AG09309 (cell line): ENCODE measurements around the gene ELF4.
"Not testable (repeated sequence)": the region's sequence is repeated elsewhere in the genome, so short reads cannot be mapped to it uniquely, and the experiment has no call there.

ENCODE experiments used
- DNase-seq: peaks from one replicate; pipeline ENCODE4 v3.0.0-alpha.2; 2010; ENCODE audit warnings: low read depth
- H3K4me3 ChIP-seq: 2 replicates; pipeline ENCODE4 v1.5.1; 2011; ENCODE audit warnings: mild to moderate bottlenecking, low read depth, low read length, moderate library complexity; ENCODE audit not compliant: control insufficient read depth
- TF ChIP-seq, protein P1 (sequence below): IDR thresholded peaks from 2 replicates; pipeline ENCODE4 v1.5.1; 2011; ENCODE audit warnings: mild to moderate bottlenecking, low read depth, low read length, inconsistent platforms; ENCODE audit not compliant: insufficient read depth, control insufficient read depth; ENCODE audit errors: missing control alignments

ELF4 gene

DNA sequence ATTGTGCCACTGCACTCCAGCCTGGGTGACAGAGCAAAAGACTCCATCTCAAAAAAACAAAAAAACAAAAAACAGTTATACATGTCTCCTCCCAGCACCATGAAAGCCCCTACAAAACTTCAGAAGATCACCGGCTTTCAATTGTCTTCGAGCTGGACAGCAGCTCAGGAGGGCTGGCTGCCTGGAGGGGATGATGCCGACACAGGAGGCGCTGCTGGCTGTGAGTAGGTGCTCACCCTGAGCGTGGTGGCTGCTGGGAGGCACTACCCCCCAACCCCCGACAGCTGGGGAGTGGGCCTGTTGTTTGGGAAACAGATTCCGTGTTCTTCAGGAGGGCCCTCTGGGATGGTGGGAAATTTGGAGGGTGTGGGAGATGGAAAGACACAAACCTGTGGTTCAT lies 6.9 kb upstream of the ELF4 start:
- H3K4me3 ChIP-seq, result no peak overlapping the region
- TF ChIP-seq, protein P1, sequence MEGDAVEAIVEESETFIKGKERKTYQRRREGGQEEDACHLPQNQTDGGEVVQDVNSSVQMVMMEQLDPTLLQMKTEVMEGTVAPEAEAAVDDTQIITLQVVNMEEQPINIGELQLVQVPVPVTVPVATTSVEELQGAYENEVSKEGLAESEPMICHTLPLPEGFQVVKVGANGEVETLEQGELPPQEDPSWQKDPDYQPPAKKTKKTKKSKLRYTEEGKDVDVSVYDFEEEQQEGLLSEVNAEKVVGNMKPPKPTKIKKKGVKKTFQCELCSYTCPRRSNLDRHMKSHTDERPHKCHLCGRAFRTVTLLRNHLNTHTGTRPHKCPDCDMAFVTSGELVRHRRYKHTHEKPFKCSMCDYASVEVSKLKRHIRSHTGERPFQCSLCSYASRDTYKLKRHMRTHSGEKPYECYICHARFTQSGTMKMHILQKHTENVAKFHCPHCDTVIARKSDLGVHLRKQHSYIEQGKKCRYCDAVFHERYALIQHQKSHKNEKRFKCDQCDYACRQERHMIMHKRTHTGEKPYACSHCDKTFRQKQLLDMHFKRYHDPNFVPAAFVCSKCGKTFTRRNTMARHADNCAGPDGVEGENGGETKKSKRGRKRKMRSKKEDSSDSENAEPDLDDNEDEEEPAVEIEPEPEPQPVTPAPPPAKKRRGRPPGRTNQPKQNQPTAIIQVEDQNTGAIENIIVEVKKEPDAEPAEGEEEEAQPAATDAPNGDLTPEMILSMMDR, result no peak
- no peak for DNase-seq

DNA sequence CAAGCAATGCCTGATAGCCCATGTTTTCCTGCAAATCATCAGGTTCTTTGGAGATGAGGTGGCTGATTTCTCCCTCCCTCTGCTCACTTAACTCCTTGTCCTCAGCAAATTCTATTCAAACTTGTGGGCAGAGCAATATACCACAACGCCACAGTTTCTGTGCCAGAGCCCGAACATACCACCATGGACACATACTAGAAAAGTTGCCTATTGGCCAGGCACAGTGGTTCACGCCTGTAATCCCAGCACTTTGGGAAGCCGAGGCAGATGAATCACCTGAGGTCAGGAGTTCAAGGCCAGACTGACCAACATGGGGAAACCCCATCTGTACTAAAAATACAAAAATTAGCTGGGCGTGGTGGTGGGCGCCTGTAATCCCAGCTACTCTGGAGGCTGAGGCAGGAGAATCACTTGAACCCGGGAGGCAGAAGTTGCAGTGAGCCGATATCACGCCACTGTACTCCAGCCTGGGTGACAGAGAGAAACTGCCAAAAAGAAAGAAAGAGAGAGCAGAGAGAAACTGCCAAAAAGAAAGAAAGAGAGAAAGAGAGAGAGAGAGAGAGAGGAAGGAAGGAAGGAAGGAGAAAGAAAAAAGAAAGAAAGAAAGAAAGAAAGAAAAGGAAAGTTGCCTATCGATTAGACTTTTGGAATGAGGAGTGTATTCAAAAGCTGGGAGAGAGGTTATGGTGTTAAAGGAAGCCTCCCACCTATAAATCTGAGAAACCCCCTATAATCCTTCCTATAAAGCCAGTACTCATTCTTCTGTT lies 5.0 kb upstream of the ELF4 start:
- peak; percentile 42 for DNase-seq
- not testable (repeated sequence) for H3K4me3 ChIP-seq

DNA sequence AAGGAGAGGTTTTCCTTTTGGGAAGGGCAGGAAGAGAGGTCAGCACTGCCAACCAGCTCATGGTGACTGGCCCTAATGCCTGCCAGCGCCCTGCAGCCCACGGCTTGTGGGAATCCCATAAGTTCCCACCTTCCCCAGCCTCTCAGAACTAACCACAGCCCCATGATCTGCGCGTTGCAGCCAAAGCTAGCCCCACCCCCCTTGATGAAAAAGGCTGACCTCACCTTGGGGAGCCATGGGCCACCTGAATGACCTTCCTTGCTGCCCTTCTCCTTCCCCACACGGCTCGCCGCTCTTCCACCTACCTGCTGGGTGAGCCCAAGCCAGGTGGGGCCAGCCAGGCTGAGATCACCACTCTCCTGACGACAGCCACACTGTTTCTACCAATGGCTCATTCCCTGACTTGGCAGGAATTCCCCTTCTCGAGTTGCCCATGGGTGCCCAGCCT lies 3.9 kb upstream of the ELF4 start:
- H3K4me3 ChIP-seq, result no peak overlapping the region
- no peak for DNase-seq
- TF ChIP-seq, protein P1, result no peak

DNA sequence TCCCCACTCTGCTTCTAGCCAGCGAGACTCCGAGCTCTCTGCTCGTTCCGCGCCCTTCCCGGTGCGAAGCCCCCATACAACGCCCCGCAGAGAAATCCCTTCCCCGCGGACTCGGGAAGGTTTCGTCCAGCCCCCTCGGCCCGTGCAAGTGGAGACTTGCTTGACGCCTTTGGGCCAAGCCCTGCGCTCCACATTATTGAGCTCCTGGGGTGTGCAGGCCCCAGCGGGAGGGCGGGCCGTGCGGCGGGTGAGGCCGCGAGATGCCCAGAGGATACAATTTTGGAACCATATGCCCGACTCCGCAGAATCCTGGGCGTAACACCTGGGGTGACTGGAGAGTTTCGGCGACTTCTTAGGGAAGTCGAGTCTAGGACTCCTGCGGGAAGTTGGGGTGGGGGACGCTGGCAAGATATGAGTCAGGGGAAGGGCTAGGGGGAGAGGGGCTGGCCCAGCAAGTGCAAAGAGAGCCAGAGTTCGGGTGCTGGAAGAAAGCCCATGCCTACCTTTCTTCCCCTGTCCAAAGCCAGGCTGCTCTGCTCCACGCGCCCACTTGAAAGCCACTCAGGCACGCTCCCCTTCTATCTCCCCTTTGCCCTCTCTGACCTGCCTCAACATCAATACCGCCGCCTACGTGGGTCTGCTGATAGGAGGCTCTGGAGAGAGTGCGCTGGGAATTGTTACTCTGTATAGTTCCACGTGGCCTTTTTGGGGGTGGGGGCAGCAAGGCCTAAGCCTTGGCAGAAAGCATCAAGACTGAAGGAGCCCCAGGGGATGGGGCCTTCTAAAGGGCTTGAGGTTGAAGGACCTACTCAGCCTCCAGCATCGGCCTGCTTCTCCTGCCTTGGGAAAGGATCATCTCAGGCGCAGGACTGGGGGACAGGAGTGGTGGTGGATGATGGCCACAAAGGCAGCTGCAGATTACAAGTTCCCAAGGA lies 1.2 kb upstream of the ELF4 start:
- peak overlapping the region; percentile 20 for H3K4me3 ChIP-seq
- TF ChIP-seq, protein P1, result no peak
- no peak for DNase-seq

DNA sequence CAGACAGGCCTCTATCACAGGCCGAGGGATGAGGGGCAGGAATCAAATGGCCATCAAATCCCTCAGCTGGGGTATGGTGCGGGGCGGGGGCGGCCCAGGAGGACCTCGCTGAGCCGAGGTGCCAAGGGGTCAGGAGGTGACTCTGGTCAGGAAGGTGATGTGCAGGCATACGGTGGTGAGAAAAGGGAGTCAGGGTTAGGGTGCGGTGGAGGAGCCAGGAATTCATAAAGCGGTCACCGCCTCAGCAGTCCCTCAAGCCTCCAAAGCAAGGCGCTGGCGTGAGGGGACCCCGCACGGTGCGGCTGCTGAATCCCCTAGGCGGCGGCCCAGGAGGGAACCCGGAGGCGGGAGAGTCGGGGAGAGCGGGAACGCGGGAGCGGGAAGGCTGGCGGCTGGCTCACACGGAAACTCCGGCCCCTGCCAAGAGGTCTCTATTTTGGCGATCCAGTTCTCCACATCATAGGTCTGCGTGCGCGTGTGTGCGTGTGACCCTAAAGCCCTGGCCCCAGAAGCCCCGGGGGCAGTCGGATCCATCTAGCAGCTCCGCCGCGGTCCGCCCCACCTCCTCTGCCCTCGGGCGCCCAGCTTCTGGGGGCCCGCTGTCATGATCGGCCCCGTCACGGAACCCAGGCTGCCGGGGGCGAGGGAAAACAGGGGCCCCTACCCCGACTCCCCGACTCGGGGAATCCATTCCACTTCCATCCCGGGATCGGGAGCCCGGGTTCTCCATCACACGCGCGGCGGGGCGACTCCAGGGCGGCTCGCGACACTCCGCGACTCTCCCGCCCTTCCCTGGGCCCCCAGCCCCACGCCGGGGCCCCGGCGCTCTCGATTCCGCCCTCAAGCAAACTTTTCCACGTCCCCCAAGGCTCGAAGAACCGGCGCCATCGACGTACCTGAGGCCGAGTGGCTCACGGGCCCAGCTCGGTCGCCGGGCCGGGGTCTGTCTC lies 593 bp downstream of the ELF4 start:
- TF ChIP-seq, protein P1, result no peak
- no peak for DNase-seq
- peak overlapping the region; percentile 53 for H3K4me3 ChIP-seq

DNA sequence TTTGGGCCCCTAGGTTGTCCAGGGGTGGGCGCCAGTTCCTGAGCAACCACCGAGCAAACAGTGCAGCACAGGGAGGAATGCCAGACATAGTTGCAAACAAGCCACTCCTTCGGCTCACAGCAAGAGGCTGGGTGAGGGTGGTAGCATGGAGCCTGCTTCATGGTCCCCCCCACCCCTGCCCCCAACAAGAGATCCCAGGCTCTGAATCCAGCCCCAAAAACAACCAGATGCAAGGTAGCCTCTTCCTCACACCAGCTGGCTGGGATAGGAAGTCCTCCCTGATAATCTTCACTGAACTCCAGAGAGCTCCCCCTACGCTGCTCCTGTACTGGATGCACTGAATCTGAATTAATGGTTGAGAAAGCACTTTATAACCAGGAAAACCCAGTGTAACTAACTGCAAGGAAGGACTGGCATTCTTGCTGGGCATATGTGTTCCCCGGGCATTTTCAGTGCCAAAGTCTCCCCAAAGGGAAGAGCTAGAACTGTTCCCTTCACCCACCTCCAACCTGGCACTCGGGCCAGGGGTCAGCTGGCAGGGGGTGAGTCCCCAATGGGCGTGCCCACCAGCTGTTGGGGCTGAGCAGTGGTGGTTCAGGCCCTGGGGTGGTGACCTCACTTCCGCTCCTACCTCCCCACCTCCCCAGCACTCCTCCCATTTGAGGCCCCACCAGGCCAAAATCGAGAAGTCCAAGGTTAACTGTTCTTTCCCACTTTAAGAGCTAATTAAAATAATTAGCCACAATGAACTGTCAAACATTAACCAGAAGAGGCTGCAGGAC lies 1.5 kb downstream of the ELF4 start:
- H3K4me3 ChIP-seq, result peak overlapping the region; percentile 53
- TF ChIP-seq, protein P1, result no peak
- no peak for DNase-seq
